Fibroblast of mammary gland (primary cell): ENCODE measurements around the gene CCDC186.
"Not testable (repeated sequence)": the region's sequence is repeated elsewhere in the genome, so short reads cannot be mapped to it uniquely, and the experiment has no call there.

Experiments used
- DNase-seq: peaks from one replicate; pipeline ENCODE4 v3.0.0-alpha.2; 2010; ENCODE audit warnings: low read depth
- H3K4me3 ChIP-seq: 2 replicates; pipeline ENCODE4 v1.5.1; 2011; ENCODE audit warnings: low read depth, mild to moderate bottlenecking, low read length, moderate library complexity; ENCODE audit not compliant: control insufficient read depth
- CTCF ChIP-seq: conservative IDR thresholded peaks from 2 replicates; pipeline ENCODE4 v1.5.1; 2011; ENCODE audit warnings: low read depth, low read length, inconsistent platforms; ENCODE audit not compliant: control insufficient read depth, insufficient read depth

The CCDC186 gene

GRCh38 chr10:114151892-114152291, 22.1 kb downstream of the CCDC186 start:
- TF ChIP-seq CTCF = no peak
- DNase-seq = no peak
- H3K4me3 ChIP-seq = no peak overlapping the region

DNA sequence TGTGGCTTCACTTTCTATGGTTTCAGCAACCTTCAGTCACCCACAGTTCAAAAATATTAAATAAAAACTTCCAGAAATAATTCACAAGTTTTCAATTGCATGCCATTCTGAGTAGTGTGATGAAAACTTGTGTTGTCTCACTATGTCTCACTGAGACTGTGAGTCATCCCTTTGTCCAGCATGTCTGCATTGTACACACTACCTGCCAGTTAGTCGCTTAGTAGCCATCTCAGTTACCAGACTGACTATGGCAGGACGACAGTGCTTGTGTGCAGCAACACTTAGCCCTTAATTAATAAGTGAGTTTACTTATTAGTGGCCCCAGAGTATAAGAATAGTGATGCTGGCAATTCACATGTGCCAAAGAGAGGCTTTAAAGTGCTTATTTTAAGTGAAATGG, 22.5 kb downstream of the CCDC186 start:
- no peak overlapping the region for H3K4me3 ChIP-seq
- DNase-seq = peak; percentile 86
- no peak for TF ChIP-seq CTCF

- H3K4me3 ChIP-seq, DNase-seq: not testable (repeated sequence)
These were observed 24.5 kb downstream of the CCDC186 start for GRCh38 chr10:114149476-114149875.

GRCh38 chr10:114143160-114143559, 30.8 kb downstream of the CCDC186 start:
- no peak overlapping the region for H3K4me3 ChIP-seq
- no peak for DNase-seq
- TF ChIP-seq CTCF = no peak

DNA sequence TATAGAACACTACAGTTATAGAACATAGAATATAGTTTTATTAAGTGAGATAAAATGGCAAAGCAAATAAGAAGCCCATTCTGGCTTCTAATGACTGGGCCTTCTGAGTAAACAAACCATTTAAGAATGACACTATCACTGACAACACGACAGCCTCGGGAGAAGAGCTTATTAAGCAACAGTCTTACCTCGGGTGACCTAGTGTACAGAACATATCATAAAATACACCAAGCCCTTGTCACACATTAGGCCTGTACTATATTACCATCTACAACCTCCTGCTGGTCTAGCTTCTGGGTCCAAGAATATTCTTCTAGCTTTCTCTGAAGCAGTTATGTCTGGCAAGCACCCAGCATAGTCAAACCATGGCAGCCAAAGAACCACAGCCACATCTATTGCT, 32.0 kb downstream of the CCDC186 start:
- peak; percentile 10 for DNase-seq

DNA sequence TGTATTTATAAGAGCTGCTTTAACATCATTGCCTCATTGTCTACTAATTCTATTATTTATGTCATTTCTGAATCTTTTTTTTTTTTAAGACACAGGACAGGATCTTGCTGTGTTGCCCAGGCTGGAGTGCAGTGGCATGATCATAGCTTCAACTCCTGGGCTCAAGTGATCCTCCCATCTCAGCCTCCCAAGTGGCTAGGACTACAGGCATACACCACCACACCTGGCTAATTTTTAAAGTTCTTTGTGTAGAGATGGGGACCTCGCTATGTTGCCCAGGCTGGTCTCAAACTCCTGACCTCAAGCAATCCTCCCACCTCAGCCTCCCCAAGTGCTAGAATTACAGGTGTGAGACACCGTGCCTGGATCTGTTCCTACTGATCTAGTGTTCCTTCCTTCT, 33.2 kb downstream of the CCDC186 start:
- H3K4me3 ChIP-seq, DNase-seq: not testable (repeated sequence)

More for the DNA sequence above, 32.0 kb downstream of the CCDC186 start:
- H3K4me3 ChIP-seq = no peak overlapping the region
- no peak for TF ChIP-seq CTCF

GRCh38 chr10:114140036-114140435, 34.0 kb downstream of the CCDC186 start:
- no peak overlapping the region for H3K4me3 ChIP-seq
- TF ChIP-seq CTCF = no peak
- DNase-seq = no peak

- DNase-seq = no peak
These were observed 35.4 kb downstream of the CCDC186 start for GRCh38 chr10:114138581-114138980.

More at GRCh38 chr10:114138581-114138980, 35.4 kb downstream of the CCDC186 start:
- no peak overlapping the region for H3K4me3 ChIP-seq
- TF ChIP-seq CTCF = no peak
